Caco-2 (cell line): Measurements from ENCODE around the gene MUSTN1. TPM values are rescaled to one million over a fixed set of nuclear protein-coding genes. Genes with fewer than 3 reads are reported as not detected.

Source experiments
- BruUV-seq: library from RNA; stranded (reverse); fragments of 400-500 nt; replicated peaks from 2 replicates; lab custom pipeline; 2021; lab: Mats Ljungman, UMichigan
- CTCF ChIA-PET: fragments of 300-600 bp; sonication (Branson Sonifier 250); formaldehyde crosslinking; loops from one replicate; lab custom pipeline; 2022; ENCODE audit warnings: antibody characterized with exemption; lab: Charles Lee
- POLR2A ChIA-PET: fragments of 300-600 bp; sonication (Branson Sonifier 250); formaldehyde crosslinking; loops from one replicate; lab custom pipeline; 2022; ENCODE audit warnings: antibody characterized with exemption; lab: Charles Lee
- DNase-seq, 2 experiments: peaks; one replicate each; pipeline versions ENCODE4 v3.0.0 to v3.0.0-alpha.2; 2020 to 2022
- H3K27me3 ChIP-seq: replicated peaks from 2 replicates; pipeline ENCODE4 v1.6.0; 2011; ENCODE audit warnings: low read length; ENCODE audit not compliant: control insufficient read depth, insufficient read depth
- H3K36me3 ChIP-seq: 2 replicates; pipeline ENCODE4 v1.5.1; 2011; ENCODE audit warnings: low read length; ENCODE audit not compliant: control insufficient read depth, insufficient read depth
- H3K4me1 ChIP-seq: fragments of 250-450 bp; sonication (Bioruptor Pico); 2 replicates; pipeline ENCODE4 v1.5.1; 2020; ENCODE audit warnings: mild to moderate bottlenecking
- H3K4me3 ChIP-seq: 2 replicates; pipeline ENCODE4 v1.5.1; 2011; ENCODE audit warnings: low read depth, mild to moderate bottlenecking, control low read depth, low read length
- H3K9me3 ChIP-seq: fragments of 250-450 bp; sonication (Bioruptor Pico); 2 replicates; pipeline ENCODE4 v1.5.1; 2020; ENCODE audit warnings: mild to moderate bottlenecking, moderate library complexity
- H3K27ac Mint-ChIP-seq: one replicate; pipeline ENCODE4 v1.8.0; 2022; ENCODE audit warnings: mixed read lengths; ENCODE audit not compliant: unreplicated experiment
- H3K27me3 Mint-ChIP-seq: one replicate; pipeline ENCODE4 v1.8.0; 2022; ENCODE audit warnings: mixed read lengths; ENCODE audit not compliant: insufficient read depth, unreplicated experiment
- H3K36me3 Mint-ChIP-seq: one replicate; pipeline ENCODE4 v1.8.0; 2022; ENCODE audit warnings: mild to moderate bottlenecking, mixed read lengths; ENCODE audit not compliant: insufficient read depth, unreplicated experiment
- H3K4me1 Mint-ChIP-seq: one replicate; pipeline ENCODE4 v1.8.0; 2022; ENCODE audit warnings: low read depth, mixed read lengths; ENCODE audit not compliant: unreplicated experiment
- H3K4me3 Mint-ChIP-seq: one replicate; pipeline ENCODE4 v1.8.0; 2022; ENCODE audit warnings: mild to moderate bottlenecking, moderate library complexity, mixed read lengths; ENCODE audit not compliant: unreplicated experiment
- H3K9me3 Mint-ChIP-seq: one replicate; pipeline ENCODE4 v1.8.0; 2022; ENCODE audit warnings: mixed read lengths; ENCODE audit not compliant: unreplicated experiment
- intact Hi-C: fragments of 100-400 bp; cut with micrococcal nuclease; formaldehyde crosslinking; loops from one replicate; pipeline ENCODE4 v1.10.0; 2022; ENCODE audit not compliant: unreplicated experiment
- total RNA-seq: library from RNA; stranded (reverse); gene quantifications from 2 replicates; pipeline ENCODE4 v1.2.3, GENCODE V29; 2022
- TF ChIP-seq, protein P1 (sequence below), 2 experiments: fragments of 200-600 bp in 1 of 2; IDR thresholded peaks; 1 replicate in 1 of 2; 2 replicates in 1 of 2; pipeline versions ENCODE4 v1.5.1 to v1.8.0; 2011 to 2022; ENCODE audit warnings: antibody characterized with exemption in 1 of 2, control low read depth in 1 of 2, inconsistent platforms in 1 of 2, low read depth in 1 of 2, low read length in 1 of 2, mild to moderate bottlenecking in 1 of 2, moderate library complexity in 1 of 2; ENCODE audit not compliant: insufficient read depth in 1 of 2, severe bottlenecking in 1 of 2, unreplicated experiment in 1 of 2

Gene MUSTN1
- total RNA-seq, 1 experiment from 2014 or later: 1.8 TPM

DNA sequence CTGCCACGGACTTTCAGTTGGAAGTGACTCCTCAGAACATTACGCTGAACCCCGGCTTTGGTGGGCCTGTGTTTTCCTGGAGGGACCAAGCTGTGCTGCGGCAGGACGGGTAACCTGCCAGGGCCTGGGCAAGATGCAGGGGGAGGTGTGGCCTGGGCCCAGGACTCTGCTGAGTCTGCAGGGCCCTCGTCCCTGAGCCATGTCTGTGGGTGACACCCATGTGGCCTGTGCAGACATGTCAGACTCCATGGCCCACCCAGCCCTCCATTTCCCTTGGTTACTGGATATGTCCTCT, 45.1 kb downstream of the MUSTN1 start:
- no peak for DNase-seq
- POLR2A ChIA-PET: no interaction called here
- Histone ChIP-seq H3K36me3 (no peaks in the 10 kb centered on the region), H3K9me3 (no peaks in the 10 kb centered on the region), H3K27me3 (no peaks in the 10 kb centered on the region), H3K4me3 (no peak overlapping the region), H3K4me1 (no peaks in the 10 kb centered on the region)
- Mint-ChIP-seq H3K27ac (no peak overlapping the region), H3K36me3 (no peaks in the 10 kb centered on the region), H3K9me3 (no peaks in the 10 kb centered on the region), H3K4me1 (no peaks in the 10 kb centered on the region), H3K27me3 (no peaks in the 10 kb centered on the region), H3K4me3 (no peak overlapping the region)
- TF ChIP-seq, protein P1, sequence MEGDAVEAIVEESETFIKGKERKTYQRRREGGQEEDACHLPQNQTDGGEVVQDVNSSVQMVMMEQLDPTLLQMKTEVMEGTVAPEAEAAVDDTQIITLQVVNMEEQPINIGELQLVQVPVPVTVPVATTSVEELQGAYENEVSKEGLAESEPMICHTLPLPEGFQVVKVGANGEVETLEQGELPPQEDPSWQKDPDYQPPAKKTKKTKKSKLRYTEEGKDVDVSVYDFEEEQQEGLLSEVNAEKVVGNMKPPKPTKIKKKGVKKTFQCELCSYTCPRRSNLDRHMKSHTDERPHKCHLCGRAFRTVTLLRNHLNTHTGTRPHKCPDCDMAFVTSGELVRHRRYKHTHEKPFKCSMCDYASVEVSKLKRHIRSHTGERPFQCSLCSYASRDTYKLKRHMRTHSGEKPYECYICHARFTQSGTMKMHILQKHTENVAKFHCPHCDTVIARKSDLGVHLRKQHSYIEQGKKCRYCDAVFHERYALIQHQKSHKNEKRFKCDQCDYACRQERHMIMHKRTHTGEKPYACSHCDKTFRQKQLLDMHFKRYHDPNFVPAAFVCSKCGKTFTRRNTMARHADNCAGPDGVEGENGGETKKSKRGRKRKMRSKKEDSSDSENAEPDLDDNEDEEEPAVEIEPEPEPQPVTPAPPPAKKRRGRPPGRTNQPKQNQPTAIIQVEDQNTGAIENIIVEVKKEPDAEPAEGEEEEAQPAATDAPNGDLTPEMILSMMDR (IDR thresholded peaks at IDR 0.05; ENCODE audit: insufficient read depth in 1 of 2, low read depth in 1 of 2, low read length in 1 of 2, severe bottlenecking in 1 of 2, unreplicated experiment in 1 of 2): no peak
- intact Hi-C loops: no loop called here
- BruUV-seq: no TSS peak
- CTCF ChIA-PET: no interaction called here

DNA sequence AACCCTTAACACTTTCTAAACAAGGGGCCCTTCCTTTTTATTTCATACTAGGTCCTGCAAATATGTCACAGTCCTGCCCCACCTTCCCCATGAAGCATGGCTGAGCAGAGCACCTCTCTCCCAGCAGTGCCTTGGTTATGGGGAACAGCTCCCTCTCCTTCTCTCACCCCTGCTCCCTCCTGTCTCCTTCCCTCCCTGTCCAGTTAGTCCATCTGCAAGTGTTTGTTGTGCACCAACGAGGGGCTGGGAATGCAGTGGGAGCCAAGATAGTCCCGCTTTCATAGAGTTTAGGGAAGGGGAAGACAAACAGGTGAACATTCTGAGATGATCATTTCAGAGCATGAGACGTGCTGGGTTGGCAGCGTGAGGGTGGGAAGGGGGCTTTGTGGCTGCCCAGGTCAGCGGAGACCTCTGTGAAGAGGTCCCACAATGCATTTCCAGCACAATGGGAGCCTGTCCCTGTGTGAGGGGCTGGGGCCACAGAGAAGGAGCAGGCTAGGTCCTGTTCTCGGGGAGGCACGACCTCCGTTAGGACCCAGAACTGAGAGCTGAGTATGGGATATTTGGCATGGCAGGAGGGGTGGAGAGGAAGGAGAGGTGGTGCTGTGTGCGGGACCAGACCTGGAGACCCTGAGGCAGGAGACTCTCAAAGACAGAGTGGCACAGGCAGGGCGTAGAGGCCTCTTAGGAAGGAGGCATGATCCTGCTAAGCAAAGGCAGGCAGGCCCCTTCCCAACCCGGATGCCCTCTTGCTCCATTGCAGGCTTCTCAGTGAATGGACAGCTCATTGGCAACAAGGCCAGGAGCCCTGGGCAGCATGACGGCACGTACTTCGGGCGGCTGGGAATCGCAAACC, 45.7 kb downstream of the MUSTN1 start:
- H3K4me3 Mint-ChIP-seq: no peak overlapping the region
- intact Hi-C loops: no loop called here
- no peak overlapping the region for H3K4me3 ChIP-seq
- DNase-seq: no peak
- H3K36me3 Mint-ChIP-seq: no peaks in the 10 kb centered on the region
- H3K9me3 ChIP-seq: no peaks in the 10 kb centered on the region
- no peak overlapping the region for H3K27ac Mint-ChIP-seq
- H3K4me1 ChIP-seq: no peaks in the 10 kb centered on the region
- TF ChIP-seq, protein P1 (IDR thresholded peaks at IDR 0.05; ENCODE audit: insufficient read depth in 1 of 2, low read depth in 1 of 2, low read length in 1 of 2, severe bottlenecking in 1 of 2, unreplicated experiment in 1 of 2): no peak
- CTCF ChIA-PET: no interaction called here
- no peaks in the 10 kb centered on the region for H3K4me1 Mint-ChIP-seq
- BruUV-seq: no TSS peak
- H3K36me3 ChIP-seq: no peaks in the 10 kb centered on the region
- H3K27me3 ChIP-seq: no peaks in the 10 kb centered on the region
- POLR2A ChIA-PET: no interaction called here
- no peaks in the 10 kb centered on the region for H3K27me3 Mint-ChIP-seq
- no peaks in the 10 kb centered on the region for H3K9me3 Mint-ChIP-seq

DNA sequence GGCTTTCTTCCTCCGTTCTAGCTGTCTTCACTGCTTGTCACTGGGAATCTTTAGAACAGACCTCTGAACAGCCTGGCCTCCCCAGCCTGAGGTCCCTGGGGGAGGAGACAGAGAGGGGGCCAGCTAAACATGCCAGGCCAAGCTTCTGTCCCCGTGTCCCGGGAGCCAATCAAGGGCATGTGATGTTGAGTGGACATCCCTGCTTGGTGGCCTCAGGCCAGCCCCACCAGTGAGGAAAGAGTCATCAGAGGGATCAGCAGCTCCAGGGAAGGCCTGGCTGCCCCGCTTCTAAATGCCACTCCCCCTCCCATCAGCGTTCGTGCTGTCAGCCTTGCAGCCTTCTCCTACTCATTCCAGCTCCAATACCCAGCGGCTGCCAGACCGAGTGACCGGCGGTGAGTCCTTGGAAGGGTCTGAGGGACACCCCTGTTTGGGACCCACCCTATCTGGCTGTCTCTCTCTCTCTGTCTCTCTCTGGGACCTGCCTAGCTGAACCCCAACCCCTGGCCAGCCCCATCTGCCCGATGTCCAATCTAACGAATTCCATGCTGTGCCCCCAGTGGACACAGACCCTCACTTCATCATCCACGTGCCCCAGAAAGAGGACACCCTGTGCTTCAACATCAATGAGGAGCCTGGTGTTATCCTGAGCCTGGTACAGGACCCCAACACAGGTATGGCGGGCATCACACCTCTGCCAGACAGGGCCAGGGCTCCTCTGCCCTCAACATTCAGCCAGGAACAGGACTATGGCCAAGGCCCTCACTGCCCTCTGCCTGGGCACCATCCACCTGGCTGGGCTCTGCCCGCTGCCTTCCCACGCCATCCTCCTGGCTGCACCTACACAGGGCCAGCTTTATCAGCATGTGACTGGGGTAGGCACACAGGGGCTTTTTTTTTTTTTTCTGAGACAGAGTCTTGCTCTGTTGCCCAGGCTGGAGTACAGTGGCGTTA, 46.9 kb downstream of the MUSTN1 start:
- no peak overlapping the region for H3K4me3 ChIP-seq
- no peak for DNase-seq
- intact Hi-C loops: no loop called here
- no peaks in the 10 kb centered on the region for H3K9me3 ChIP-seq
- H3K27me3 ChIP-seq: no peaks in the 10 kb centered on the region
- no peaks in the 10 kb centered on the region for H3K4me1 ChIP-seq
- Mint-ChIP-seq H3K4me3 (no peak overlapping the region), H3K9me3 (no peaks in the 10 kb centered on the region), H3K27me3 (no peaks in the 10 kb centered on the region), H3K4me1 (no peaks in the 10 kb centered on the region), H3K27ac (peak overlapping the region; percentile 27), H3K36me3 (no peaks in the 10 kb centered on the region)
- BruUV-seq: no TSS peak
- ChIA-PET CTCF (no interaction called here), POLR2A (no interaction called here)
- no peaks in the 10 kb centered on the region for H3K36me3 ChIP-seq
- TF ChIP-seq, protein P1 (IDR thresholded peaks at IDR 0.05; ENCODE audit: insufficient read depth in 1 of 2, low read depth in 1 of 2, low read length in 1 of 2, severe bottlenecking in 1 of 2, unreplicated experiment in 1 of 2): no peak
